LNCaP clone FGC (cell line): Measurements from ENCODE around the gene POLR2C.

Experiments used
- DNase-seq: peaks from one replicate; pipeline ENCODE4 v3.0.0-alpha.2; 2011; ENCODE audit warnings: low read depth
- H3K4me3 ChIP-seq: 2 replicates; pipeline ENCODE4 v1.5.1; 2011; ENCODE audit warnings: mild to moderate bottlenecking, low read depth, low read length, control low read depth
- CTCF ChIP-seq: IDR thresholded peaks from 2 replicates; pipeline ENCODE4 v1.5.1; 2012; ENCODE audit warnings: mild to moderate bottlenecking; ENCODE audit not compliant: control insufficient read depth, insufficient read depth; ENCODE audit errors: extremely low read depth

The POLR2C gene

GRCh38 chr16:57504001-57504400 is 41.5 kb downstream of the POLR2C start:
- H3K4me3 ChIP-seq = no peak overlapping the region
- no peak for DNase-seq
- TF ChIP-seq CTCF = no peak

- DNase-seq = no peak
- H3K4me3 ChIP-seq = no peak overlapping the region
- TF ChIP-seq CTCF = no peak
Observed at GRCh38 chr16:57504491-57504890, 42.0 kb downstream of the POLR2C start.

- DNase-seq = no peak
- no peak overlapping the region for H3K4me3 ChIP-seq
- no peak for TF ChIP-seq CTCF
Observed at GRCh38 chr16:57505169-57505568, 42.7 kb downstream of the POLR2C start.

GRCh38 chr16:57507136-57508034 is 44.9 kb downstream of the POLR2C start:
- no peak overlapping the region for H3K4me3 ChIP-seq
- no peak for TF ChIP-seq CTCF
- no peak for DNase-seq

GRCh38 chr16:57508035-57508425 is 45.6 kb downstream of the POLR2C start:
- TF ChIP-seq CTCF = no peak
- H3K4me3 ChIP-seq = no peak overlapping the region
- no peak for DNase-seq

GRCh38 chr16:57509231-57509923 is 46.9 kb downstream of the POLR2C start:
- TF ChIP-seq CTCF = no peak
- no peak for DNase-seq
- no peak overlapping the region for H3K4me3 ChIP-seq
